HG03064 (cell line): ENCODE measurements around the gene FAM171A1.
"Not testable (repeated sequence)": the region's sequence is repeated elsewhere in the genome, so short reads cannot be mapped to it uniquely, and the experiment has no call there.

Experiments used
- ATAC-seq: cut with Tn5 transposase; IDR thresholded peaks from one replicate; pipeline ENCODE4 v1.9.1; 2021; ENCODE audit warnings: low read depth; ENCODE audit not compliant: unreplicated experiment

The FAM171A1 gene

GRCh38 chr10:15370856-15371701 lies at the start of gene FAM171A1:
TSS of gene FAM171A1 (minus strand) at chr10:15371289. CDS start at chr10:15371052, 237 bp downstream.
- no peak for ATAC-seq

GRCh38 chr10:15420858-15421257 lies 49.8 kb upstream of the FAM171A1 start:
- no peak for ATAC-seq

DNA sequence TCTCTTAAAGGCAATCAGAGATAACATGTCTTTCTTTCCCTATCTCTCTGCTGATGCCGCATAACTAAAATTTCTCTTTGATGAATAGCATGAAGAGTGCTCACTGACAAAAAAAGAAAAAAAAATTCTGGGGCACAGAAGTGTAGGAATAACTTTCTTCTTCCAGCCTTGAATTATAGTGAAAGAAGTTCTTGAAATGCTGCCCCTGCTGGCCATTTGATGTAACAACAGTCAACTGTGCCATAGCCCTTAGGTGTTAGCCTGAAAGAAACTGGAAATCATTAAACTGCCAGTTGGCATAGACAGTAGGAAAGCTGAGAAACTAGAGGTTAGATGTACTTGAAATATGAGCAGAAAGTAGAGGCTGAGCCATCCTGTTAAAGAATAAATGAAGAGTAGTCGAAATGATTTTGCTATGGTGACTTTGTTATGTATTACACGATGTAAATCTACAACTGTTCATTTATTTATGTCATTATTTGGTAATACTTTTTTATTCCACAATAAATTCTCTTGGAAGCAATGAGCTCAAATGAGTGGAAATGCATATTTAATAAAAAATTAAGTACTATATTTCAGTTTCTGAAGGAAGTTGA lies 48.3 kb upstream of the FAM171A1 start:
- no peak for ATAC-seq

- ATAC-seq: no peak
Observed at GRCh38 chr10:15416034-15416433, 44.9 kb upstream of the FAM171A1 start.

DNA sequence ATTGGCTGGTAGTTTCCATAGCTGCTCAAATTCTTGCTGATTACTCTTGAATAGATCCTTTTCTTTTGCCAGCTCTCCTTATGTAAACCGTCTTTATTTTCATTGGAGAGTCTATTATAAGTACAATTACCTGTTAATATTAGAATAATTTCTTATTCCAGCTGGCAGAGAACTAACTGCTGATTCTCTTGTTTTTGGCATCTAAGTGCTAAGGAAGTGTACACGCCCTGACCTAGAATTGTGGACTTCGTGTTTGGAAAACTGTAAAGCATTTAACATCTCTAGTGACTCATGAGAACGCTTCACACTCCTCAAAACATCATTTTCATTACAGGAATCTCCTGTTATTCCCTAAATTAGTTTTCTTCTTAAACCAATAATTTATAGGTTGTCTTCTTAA lies 39.9 kb upstream of the FAM171A1 start:
- ATAC-seq: no peak

DNA sequence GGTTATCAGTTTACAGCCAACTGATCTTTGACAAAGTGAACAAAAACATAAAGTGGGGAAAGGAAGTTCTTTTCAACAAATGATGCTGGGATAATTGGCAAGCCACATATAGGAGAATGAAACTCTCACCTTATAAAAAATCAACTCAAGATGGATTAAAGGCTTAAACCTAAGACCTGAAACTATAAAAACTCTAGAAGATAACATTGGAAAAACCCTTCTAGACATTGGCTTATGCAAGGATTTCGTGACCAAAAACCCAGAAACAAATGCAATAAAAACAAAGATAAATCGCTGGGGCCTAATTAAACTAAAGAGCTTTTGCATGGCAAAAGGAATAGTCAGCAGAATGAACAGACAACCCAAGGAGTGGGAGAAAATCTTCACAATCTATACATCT lies 38.3 kb upstream of the FAM171A1 start:
- not testable (repeated sequence) for ATAC-seq

DNA sequence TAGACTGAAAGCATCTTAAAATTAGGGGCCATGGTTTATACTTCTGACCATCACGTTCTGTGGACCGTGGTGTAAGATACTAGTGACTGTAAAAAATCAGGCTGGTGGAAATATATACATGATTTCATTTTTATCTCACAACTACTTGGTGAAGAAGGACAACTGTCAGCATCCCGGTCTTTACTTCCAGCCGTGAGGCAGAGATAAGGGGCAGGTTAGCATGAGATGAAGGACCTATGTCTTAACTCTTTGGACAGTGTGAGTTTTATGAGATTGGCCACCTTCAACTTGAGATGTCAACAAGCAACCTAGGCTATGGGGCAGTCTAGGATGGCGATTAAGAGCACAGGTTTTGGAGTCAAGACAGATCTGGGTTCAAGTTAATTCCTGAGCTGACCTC lies 37.5 kb upstream of the FAM171A1 start:
- ATAC-seq: no peak

DNA sequence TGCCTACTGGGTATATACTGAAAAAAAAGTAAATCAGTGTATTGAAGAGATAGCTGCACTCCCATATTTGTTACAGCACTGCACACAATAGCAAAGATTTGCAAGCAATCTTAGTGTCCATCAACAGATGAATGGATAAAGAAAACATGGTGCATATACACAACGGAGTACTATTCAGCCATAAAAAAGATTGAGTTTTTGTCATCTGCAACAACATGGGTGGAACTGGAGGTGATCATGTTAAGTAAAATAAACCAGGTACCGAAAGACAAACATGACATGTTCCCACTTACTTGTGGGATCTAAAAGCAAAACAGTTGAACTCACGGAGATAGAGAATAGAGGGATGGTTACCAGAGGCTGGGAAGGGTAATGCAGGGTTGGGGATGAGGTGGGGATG lies 34.2 kb upstream of the FAM171A1 start:
- ATAC-seq: no peak

DNA sequence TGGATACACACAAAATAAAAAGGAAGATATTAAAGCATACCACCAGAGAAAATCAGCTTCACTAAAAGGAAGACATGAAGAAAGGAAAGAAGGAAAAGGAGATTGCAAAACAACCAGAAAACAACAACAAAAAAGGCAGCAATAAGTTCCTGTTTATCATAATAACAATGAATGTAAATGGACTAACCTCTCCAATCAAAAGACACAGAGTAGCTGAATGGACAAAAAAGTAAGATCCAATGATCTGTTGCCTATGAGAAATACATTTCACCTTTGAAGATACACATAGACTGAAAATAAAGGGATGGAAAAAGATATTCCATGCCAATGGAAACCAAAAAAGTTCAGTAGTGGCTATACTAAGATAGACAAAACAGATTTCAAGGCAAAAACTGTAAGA lies 30.3 kb upstream of the FAM171A1 start:
- no peak for ATAC-seq

- ATAC-seq: not testable (repeated sequence)
Observed at GRCh38 chr10:15400461-15400860, 29.4 kb upstream of the FAM171A1 start.

- ATAC-seq: no peak
Observed at GRCh38 chr10:15399060-15399661, 28.1 kb upstream of the FAM171A1 start.

- ATAC-seq: no peak
Observed at GRCh38 chr10:15395935-15396334, 24.8 kb upstream of the FAM171A1 start.

- no peak for ATAC-seq
Observed at GRCh38 chr10:15393139-15393825, 22.2 kb upstream of the FAM171A1 start.

DNA sequence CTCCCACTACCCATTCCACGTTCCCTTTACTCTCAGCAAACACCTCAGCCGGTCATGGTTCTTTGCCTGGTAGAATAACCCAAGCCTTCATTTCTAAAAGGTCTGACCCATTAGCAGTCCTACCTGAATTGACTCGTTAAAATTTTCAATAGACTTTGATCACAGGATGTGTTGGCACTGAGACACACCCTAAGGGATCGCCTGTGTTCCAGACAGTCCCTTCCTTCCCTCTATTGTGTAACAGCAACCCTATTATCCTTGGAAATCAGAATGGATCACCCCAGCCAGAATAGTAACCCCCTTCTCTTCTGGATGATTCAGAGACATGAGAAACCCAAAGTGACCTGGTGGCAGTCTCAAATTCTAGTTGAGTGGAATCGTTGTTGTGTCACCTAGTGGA lies 20.4 kb upstream of the FAM171A1 start:
- ATAC-seq: no peak

DNA sequence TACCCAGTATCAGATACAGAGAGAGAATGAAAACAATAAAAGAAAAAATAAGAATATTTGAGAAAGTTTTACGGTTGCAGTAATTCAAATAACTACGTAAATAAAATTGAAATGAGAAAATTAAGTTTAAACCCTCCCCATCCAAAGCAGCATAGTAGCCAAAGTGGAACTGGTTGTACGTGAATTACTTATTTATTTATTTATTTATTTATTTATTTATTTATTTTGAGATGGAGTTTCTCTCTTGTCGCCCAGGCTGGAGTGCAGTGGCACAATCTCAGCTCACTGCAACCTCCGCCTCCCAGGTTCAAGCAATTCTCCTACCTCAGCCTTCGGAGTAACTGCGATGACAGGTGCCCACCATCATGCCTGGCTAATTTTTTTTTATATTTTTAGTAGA lies 17.1 kb upstream of the FAM171A1 start:
- ATAC-seq: not testable (repeated sequence)

DNA sequence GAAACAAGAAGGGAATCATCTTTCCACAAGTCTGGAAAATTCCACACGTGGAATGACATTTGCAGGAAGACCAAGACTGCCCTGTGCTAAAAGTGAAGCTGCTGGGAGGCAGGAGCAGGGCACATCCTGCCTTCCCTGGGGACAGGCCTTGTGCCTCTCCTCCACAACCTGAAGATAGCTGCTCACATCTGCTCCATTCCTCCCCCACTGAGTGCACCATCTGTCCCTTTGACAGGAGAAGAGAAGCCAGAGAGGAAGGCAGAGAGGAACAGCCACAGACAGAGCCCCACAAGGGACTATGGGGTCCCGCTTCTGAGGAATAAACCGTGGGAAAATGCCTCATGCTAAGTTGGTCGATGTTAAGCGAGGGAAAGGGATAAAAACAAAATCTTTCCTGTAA lies 15.9 kb upstream of the FAM171A1 start:
- no peak for ATAC-seq

GRCh38 chr10:15385552-15386455 lies 14.7 kb upstream of the FAM171A1 start:
- no peak for ATAC-seq

DNA sequence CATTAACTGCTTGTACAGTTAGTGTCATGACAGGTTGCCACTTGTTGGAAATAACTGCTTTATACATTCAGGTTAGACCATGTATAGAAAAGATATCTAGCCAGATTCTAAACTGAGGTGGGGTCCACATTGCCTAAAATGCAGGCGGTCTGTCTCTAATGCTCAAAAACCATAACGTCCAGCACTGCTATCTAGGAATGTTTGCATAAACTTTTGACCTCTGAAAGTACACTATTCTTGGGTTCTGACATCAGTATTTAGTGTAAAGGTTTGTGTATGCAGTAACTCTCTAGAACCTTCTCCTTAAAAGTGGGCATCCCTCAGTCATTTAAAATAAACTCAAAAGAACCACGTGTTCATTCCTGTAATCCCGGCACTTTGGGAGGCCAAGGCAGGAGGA lies 10.3 kb upstream of the FAM171A1 start:
- no peak for ATAC-seq

DNA sequence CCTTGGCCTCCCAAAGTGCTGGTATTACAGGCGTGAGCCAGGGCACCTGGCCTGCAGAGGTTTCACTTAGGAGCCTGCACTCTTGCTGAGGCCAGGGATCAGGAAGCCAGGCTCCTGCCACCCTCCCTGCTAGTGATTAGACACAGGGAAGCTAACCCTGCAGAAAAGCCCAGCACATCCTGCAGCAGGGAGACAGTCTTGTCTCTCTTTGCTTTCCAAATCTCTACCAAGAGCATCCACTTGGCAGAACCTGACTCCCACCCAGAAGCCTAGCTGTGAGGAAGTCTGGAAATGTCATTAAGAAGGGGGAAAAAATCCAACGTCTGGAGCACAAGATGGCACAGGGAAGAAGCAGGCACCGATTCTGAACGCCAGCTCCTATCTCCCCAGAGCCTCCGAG lies 8.0 kb upstream of the FAM171A1 start:
- no peak for ATAC-seq

- no peak for ATAC-seq
Observed at GRCh38 chr10:15378569-15378968, 7.5 kb upstream of the FAM171A1 start.
